Activated T-cell treated with anti-CD3 and anti-CD28 coated beads, Interleukin-2, amount 50 U/mL, for 48 hours (primary cell): Measurements from ENCODE around the gene NKAPL.

Source experiments
- DNase-seq, 2 experiments: peaks; one replicate each; pipeline ENCODE4 v3.0.0-alpha.2; 2020

Gene NKAPL

GRCh38 chr6:28258877-28259777 is at the start of gene NKAPL:
Gene NKAPL, plus strand, starts transcription at chr6:28259297. Its CDS starts 75 bp downstream, at chr6:28259372.
- peak; percentile 77 to 81 for DNase-seq

- no peak for DNase-seq
Measured at GRCh38 chr6:28209753-28210535, 49.2 kb upstream of the NKAPL start.

- DNase-seq, result peak in 1 of 2 experiments; percentile 24
Measured at GRCh38 chr6:28211840-28212509, 47.1 kb upstream of the NKAPL start.

- peak; percentile 86 to 90 for DNase-seq
Measured at GRCh38 chr6:28212510-28213212, 46.4 kb upstream of the NKAPL start.

- DNase-seq, result no peak
Measured at GRCh38 chr6:28213213-28213523, 45.9 kb upstream of the NKAPL start.

- DNase-seq, result no peak
Measured at GRCh38 chr6:28215425-28215824, 43.7 kb upstream of the NKAPL start.

GRCh38 chr6:28217890-28218289 is 41.2 kb upstream of the NKAPL start:
- DNase-seq, result no peak

GRCh38 chr6:28218312-28219248 is 40.5 kb upstream of the NKAPL start:
- peak; percentile 44 to 52 for DNase-seq

GRCh38 chr6:28220257-28221133 is 38.6 kb upstream of the NKAPL start:
- DNase-seq, result no peak

GRCh38 chr6:28224131-28225055 is 34.7 kb upstream of the NKAPL start:
- DNase-seq, result no peak

- DNase-seq, result peak; percentile 62 to 68
Measured at GRCh38 chr6:28225056-28225834, 33.9 kb upstream of the NKAPL start, which contains the start of gene ZSCAN9. Gene ZSCAN9, plus strand, starts transcription at chr6:28225275. Its CDS starts 1,810 bp downstream, at chr6:28227085.

GRCh38 chr6:28226460-28226859 is 32.6 kb upstream of the NKAPL start:
- DNase-seq, result no peak

- DNase-seq, result no peak
Measured at GRCh38 chr6:28232785-28233184, 26.3 kb upstream of the NKAPL start.

GRCh38 chr6:28235912-28236452 is 23.1 kb upstream of the NKAPL start:
- DNase-seq, result no peak

GRCh38 chr6:28239636-28240035 is 19.5 kb upstream of the NKAPL start:
- DNase-seq, result no peak

- DNase-seq, result no peak
Measured at GRCh38 chr6:28240471-28240870, 18.6 kb upstream of the NKAPL start.

GRCh38 chr6:28243946-28244345 is 15.2 kb upstream of the NKAPL start:
- DNase-seq, result no peak
